K562 (cell line): ENCODE measurements around the gene TSPAN13. TPM values are rescaled to one million over a fixed set of nuclear protein-coding genes. Genes with fewer than 3 reads are reported as not detected.

Experiments
- ARID3B ChIP-seq: fragments of 250-450 bp; sonication (Bioruptor Pico); IDR thresholded peaks from 2 replicates; pipeline ENCODE4 v1.4.0; 2020; ENCODE audit warnings: borderline replicate concordance
- ATF6 ChIP-seq: sonication (generic); formaldehyde crosslinking; IDR thresholded peaks from 2 replicates; pipeline ENCODE4 v1.4.0; 2020; ENCODE audit warnings: mild to moderate bottlenecking, missing genetic modification reagents
- CBX5 ChIP-seq: IDR thresholded peaks from 2 replicates; pipeline ENCODE4 v1.6.1; 2014; ENCODE audit warnings: low read depth, borderline replicate concordance
- ELF2 ChIP-seq: fragments of 250-450 bp; sonication (Bioruptor Pico); IDR thresholded peaks from 2 replicates; pipeline ENCODE4 v1.5.0; 2021; ENCODE audit warnings: mild to moderate bottlenecking
- ETV6 ChIP-seq, 3 experiments: fragments of 150-350 bp in 1 of 3; sonication (generic) in 1 of 3; formaldehyde crosslinking in 1 of 3; IDR thresholded peaks; 2 replicates each; pipeline versions ENCODE4 v1.6.1 to v1.8.0; 2014 to 2022; ENCODE audit warnings: borderline replicate concordance in 2 of 3, low read depth in 2 of 3, antibody characterized with exemption in 1 of 3, low read length in 1 of 3, mild to moderate bottlenecking in 1 of 3, missing genetic modification reagents in 1 of 3
- SPI1 ChIP-seq: IDR thresholded peaks from 2 replicates; pipeline ENCODE4 v1.6.1; 2011; ENCODE audit warnings: low read depth, low read length, control low read depth, borderline replicate concordance
- ZBTB12 ChIP-seq: fragments of 250-450 bp; sonication (Bioruptor Pico); IDR thresholded peaks from 2 replicates; pipeline ENCODE4 v1.4.0; 2020
- ZFPM2 ChIP-seq: fragments of 250-450 bp; sonication (Bioruptor Pico); IDR thresholded peaks from 2 replicates; pipeline ENCODE4 v1.5.1; 2022; ENCODE audit warnings: mild to moderate bottlenecking
- ZNF318 ChIP-seq, 2 experiments: fragments of 450-650 bp; IDR thresholded peaks; 2 replicates each; pipeline ENCODE4 v1.6.1; 2016; ENCODE audit warnings: mild to moderate bottlenecking in 2 of 2, borderline replicate concordance in 1 of 2, low read depth in 1 of 2, moderate library complexity in 1 of 2
- ZNF75A ChIP-seq: fragments of 450-650 bp; formaldehyde crosslinking; IDR thresholded peaks from 2 replicates; pipeline ENCODE4 v1.4.0; 2020; ENCODE audit warnings: mild to moderate bottlenecking
- polyA plus RNA-seq, 8 experiments: library from polyadenylated mRNA; depleted of rRNA in 4 of 8; stranded (reverse) in 5 of 8; unstranded in 3 of 8; fragments of >200 nt; fragmentation: Nextera tagmentation in 2 of 8; fragmentation: Illumina TruSeq in 1 of 8; extraction: Ambion mirVana in 2 of 8; extraction: Trizol in 1 of 8; gene quantifications; 2 replicates each; pipeline versions ENCODE4 v1.2.1 to v1.2.3, GENCODE V29; 2011 to 2014; ENCODE audit warnings: inconsistent platforms in 1 of 8, missing spikeins in 1 of 8
- total RNA-seq, 7 experiments: library from RNA; depleted of rRNA in 6 of 7; stranded (reverse); fragments of >200 nt in 6 of 7; fragmentation: Illumina TruSeq in 2 of 7; extraction: Trizol in 2 of 7; gene quantifications; 2 replicates each; pipeline versions ENCODE4 v1.2.1 to v1.2.3, GENCODE V29; 2011 to 2021; ENCODE audit warnings: low replicate concordance in 1 of 7
- TF ChIP-seq, protein P1 (sequence below): sonication (generic); formaldehyde crosslinking; IDR thresholded peaks from 2 replicates; pipeline ENCODE4 v1.8.1; 2022; ENCODE audit warnings: missing genetic modification reagents

The TSPAN13 gene
- total and polyA plus RNA-seq, 9 of the 15 experiments (the other 6 are each of a cell fraction or from before 2014, with no cell fraction given), result 7.8 to 46.3 (median 20.0) TPM

DNA sequence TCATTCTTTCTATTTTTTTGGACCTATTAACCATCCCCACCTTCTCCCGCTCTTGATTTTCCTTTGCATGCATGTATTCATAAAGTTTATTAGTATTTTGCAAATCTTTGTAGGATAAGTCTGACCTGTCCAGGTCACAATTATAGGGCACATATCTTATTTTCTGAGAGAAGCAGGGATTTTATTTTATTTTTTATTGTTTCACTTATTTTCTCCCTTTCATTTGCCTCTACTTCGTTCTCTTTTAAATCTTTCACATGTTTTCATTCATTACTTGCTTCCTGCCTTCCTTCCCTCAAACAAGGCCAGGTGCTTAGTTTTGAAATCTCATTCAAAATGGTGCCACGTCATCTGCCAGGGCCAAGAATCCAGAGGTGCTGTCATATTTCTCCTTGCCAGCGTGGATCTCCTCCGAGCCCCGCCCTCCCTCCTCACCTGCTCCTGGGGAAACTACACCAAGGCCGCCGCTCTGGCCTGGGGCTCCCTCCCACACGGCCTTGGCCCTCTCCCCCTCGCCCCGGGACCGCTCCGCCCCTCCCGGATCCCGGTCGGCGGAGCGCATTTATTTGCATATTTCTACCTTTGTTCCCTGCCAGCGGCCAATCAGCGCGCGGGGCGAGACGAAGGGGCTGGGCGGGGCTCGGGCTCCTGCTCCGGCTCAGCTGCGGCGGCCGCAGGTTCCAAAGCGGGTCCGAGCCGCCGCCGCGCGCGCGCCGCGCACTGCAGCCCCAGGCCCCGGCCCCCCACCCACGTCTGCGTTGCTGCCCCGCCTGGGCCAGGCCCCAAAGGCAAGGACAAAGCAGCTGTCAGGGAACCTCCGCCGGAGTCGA is at the start of gene TSPAN13 (continued):
- TF ChIP-seq ZNF318 (IDR thresholded peaks at IDR 0.05; ENCODE audit: borderline replicate concordance in 1 of 2, low read depth in 1 of 2) (no peak), ETV6 (IDR thresholded peaks at IDR 0.05; ENCODE audit: borderline replicate concordance in 1 of 2, low read depth in 2 of 2, low read length in 1 of 2) (no peak), ETV6 (CRISPR knock-in tag; IDR thresholded peaks at IDR 0.05; ENCODE audit: borderline replicate concordance) (no peak), CBX5 (no peak), SPI1 (no peak), ARID3B (no peak), ZFPM2 (no peak), ATF6 (CRISPR knock-in tag) (no peak), ZBTB12 (no peak), ZNF75A (CRISPR knock-in tag) (no peak), ELF2 (CRISPR knock-in tag) (no peak)
- TF ChIP-seq, protein P1, sequence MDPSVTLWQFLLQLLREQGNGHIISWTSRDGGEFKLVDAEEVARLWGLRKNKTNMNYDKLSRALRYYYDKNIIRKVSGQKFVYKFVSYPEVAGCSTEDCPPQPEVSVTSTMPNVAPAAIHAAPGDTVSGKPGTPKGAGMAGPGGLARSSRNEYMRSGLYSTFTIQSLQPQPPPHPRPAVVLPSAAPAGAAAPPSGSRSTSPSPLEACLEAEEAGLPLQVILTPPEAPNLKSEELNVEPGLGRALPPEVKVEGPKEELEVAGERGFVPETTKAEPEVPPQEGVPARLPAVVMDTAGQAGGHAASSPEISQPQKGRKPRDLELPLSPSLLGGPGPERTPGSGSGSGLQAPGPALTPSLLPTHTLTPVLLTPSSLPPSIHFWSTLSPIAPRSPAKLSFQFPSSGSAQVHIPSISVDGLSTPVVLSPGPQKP (CRISPR knock-in tag), result no peak
